T-helper 2 cell treated with Interferon-gamma antibody and Interleukin-4, amounts not matched to agents 5 μg/mL and 100 μg/mL, for 36 hours (primary cell): ENCODE results near the gene UNC5A.

ENCODE experiments used
- DNase-seq: peaks from one replicate; pipeline ENCODE4 v3.0.0; 2021; ENCODE audit warnings: low spot score
- H3K27ac Mint-ChIP-seq: one replicate; pipeline ENCODE4 v1.8.0; 2021; ENCODE audit warnings: mild to moderate bottlenecking, mixed read lengths
- H3K27me3 Mint-ChIP-seq: one replicate; pipeline ENCODE4 v1.8.0; 2021; ENCODE audit warnings: low read depth, mixed read lengths
- H3K36me3 Mint-ChIP-seq: one replicate; pipeline ENCODE4 v1.8.0; 2021; ENCODE audit warnings: low read depth, mixed read lengths
- H3K4me1 Mint-ChIP-seq: one replicate; pipeline ENCODE4 v1.8.0; 2021; ENCODE audit warnings: low read depth, mixed read lengths
- H3K4me3 Mint-ChIP-seq: one replicate; pipeline ENCODE4 v1.8.0; 2022; ENCODE audit warnings: mild to moderate bottlenecking, moderate library complexity, mixed read lengths
- H3K9me3 Mint-ChIP-seq: one replicate; pipeline ENCODE4 v1.8.0; 2021; ENCODE audit warnings: mixed read lengths

The UNC5A gene

DNA sequence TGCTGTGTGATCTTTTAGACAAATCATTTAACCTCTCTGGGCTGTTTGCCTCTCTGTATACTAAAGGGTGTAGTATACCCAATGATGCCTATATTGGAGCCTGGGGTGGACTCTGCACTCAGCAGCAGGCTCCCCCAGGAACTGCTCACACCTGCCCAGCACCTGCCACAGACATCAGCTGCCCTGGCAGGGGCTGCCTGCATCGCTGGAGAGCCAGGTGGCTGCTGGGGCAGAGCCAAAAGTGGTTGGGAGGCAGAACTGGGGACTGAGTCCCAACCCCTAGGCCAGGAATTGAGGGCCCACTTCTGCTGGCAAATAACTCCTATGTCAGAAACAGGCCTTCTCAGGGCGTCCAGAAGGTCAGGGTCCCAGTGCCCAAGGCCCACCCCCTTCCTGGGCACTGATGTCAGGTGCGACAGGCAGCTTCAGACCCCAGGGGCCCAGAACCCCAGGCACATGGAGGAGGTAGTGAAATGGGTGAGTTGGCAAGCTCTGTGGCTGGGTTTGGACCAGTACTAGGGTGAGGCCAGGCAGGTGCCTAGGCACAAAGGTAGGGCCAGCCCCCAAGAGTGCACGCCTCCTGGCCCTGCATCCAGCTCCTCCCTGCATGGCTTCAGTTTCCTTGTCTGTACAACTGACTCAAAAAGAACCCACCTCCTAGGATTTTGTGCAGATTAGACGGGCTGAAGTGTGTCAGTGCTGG lies 5.8 kb downstream of the UNC5A start:
- no peaks in the 10 kb centered on the region for H3K36me3 Mint-ChIP-seq
- no peak for DNase-seq
- H3K4me3 Mint-ChIP-seq: peak overlapping the region; percentile 56
- H3K4me1 Mint-ChIP-seq: peaks cover 7% of the 10 kb centered on the region
- H3K27me3 Mint-ChIP-seq: peaks cover 76% of the 10 kb centered on the region
- H3K9me3 Mint-ChIP-seq: no peaks in the 10 kb centered on the region
- no peak overlapping the region for H3K27ac Mint-ChIP-seq

DNA sequence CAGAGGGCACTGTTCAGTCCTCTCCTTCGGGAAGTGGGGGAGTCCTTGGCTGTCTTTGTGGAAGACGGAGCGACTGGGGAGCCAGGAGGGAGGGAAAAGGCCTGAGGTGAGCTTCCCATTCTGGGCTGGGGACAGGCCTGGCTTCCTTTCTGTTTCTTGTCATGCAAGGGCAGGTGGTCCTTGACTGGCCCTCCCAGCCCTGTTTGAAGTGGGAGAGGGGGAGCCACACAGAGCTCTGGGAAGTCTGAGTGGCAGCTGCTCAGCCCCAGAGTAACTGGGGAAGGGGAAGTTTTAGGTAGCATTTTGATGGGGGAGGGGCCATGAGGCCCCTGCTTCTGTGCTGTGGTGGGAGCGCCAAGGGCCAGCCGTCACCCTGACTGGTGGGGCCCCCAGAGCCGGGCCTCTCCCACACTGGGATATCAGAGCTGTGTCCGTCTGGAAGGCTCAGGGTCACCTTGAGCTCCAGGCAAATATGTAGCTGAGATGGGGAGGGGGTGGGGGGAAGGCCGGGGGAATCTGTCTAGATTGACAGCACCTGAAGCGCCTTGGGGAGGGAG lies 6.5 kb downstream of the UNC5A start:
- Mint-ChIP-seq H3K36me3 (no peaks in the 10 kb centered on the region), H3K27ac (no peak overlapping the region), H3K27me3 (peaks cover 69% of the 10 kb centered on the region), H3K4me3 (peak overlapping the region; percentile 56), H3K9me3 (no peaks in the 10 kb centered on the region), H3K4me1 (peaks cover 7% of the 10 kb centered on the region)
- no peak for DNase-seq

DNA sequence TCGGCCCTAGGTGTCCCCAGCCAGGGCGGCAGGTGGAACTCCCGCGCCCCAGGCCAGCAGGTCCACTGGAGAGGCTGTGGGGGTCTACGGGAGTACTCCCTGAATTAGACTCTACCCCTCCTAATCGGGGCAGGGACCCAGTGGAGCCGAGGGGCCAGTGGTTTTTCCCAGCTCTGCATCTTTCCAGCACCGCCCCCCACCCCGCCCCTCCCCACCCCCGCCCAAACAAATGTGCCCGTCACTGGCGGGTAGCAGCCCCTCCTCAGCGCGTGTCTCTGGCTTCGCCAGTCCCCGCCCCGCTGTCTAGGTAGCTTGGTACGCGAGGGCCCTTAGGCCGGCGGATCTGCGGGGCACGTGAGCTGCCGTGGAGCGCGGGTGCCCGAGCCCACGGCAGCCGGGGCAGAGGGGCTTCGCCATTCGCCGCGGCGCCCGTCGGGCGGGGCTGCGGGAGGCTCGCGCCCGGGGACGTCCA lies 7.0 kb downstream of the UNC5A start:
- Mint-ChIP-seq H3K9me3 (no peaks in the 10 kb centered on the region), H3K27me3 (peaks cover 63% of the 10 kb centered on the region), H3K4me3 (no peak overlapping the region), H3K36me3 (no peaks in the 10 kb centered on the region), H3K27ac (no peak overlapping the region), H3K4me1 (peaks cover 7% of the 10 kb centered on the region)
- DNase-seq: no peak

DNA sequence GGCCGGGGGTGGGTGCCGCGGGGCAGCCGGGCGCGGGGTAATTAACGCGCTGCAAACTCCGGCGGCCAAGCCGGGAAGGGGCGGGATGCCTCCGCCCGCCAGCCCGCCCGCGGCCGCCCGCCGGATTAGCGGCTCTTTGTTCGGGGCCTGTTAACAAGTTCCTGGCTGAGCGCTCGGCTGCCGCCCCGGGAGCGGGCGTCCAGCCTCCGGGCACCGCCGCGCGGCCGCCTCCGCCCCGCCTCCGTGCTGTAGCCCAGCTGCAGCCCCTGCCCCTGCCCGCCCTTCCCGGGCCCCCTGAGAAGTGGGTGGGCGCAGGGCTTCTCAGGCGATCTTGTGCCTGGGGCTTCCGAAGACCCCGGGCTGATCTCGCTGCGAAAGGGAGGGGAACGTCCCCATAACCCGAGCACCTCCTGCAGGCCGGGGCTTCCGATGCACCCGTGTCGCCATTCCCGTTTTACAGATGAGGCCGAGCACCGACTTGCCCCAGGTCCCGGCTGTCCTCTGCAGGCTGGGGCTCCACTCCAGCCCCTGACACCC lies 7.5 kb downstream of the UNC5A start:
- Mint-ChIP-seq H3K4me1 (peaks cover 7% of the 10 kb centered on the region), H3K36me3 (no peaks in the 10 kb centered on the region), H3K27me3 (peaks cover 62% of the 10 kb centered on the region), H3K9me3 (no peaks in the 10 kb centered on the region), H3K4me3 (peak overlapping the region; percentile 48), H3K27ac (no peak overlapping the region)
- no peak for DNase-seq

DNA sequence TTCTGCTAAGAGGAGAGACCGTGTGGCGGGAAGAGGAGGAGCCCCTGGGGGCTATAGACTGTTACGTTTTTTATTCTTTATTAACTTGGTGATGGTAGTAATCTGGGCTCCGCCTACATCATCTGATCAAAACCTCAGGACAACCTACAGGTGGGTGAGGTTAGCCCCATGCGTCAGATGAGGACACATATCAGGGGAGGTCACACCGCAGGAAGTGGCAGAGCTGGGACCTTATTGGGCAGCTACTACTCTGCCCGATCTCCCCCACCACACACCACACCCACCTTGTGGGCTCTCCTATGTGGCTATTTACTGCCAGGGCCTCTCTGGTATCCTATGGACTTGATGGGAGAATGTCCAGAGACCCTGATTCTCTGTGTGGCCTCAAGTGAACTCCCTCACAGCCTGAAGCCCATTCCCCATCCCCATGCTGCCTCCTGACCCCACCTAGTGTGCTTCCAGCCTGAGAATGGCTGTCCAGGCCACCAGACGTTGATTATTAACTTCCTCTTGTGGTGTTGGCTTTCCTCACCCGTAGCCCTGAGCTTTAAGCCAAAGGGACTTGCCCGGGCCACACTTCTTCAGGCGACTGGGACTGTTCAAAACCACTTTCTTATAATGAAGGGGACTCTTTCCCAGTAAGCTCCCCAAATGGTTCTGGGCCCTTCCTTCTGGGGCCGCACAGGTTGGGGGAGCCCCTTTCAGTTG lies 8.2 kb downstream of the UNC5A start:
- DNase-seq: peak; percentile 21
- Mint-ChIP-seq H3K4me1 (peaks cover 7% of the 10 kb centered on the region), H3K27ac (no peak overlapping the region), H3K9me3 (no peaks in the 10 kb centered on the region), H3K4me3 (peak overlapping the region; percentile 48), H3K36me3 (no peaks in the 10 kb centered on the region), H3K27me3 (peaks cover 59% of the 10 kb centered on the region)

DNA sequence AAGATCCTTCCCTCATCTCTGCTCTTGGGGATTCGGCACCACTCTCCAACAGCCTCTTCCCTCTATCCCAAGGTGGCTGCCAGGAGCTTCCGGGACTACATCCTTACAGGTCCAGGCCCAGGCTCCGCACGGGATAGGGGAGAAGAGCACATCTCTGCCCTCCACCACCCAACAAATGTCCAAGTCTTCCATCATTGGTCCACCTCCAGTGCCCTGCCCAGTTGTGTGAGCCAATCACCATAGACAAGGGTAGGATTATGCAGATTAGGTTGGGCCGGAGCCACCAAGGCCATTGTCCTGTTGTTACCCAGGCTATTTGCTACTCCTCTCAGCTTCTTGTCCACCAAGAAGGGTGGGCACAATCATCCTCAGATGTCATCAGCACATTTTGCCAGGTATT lies 9.1 kb downstream of the UNC5A start:
- H3K27me3 Mint-ChIP-seq: peaks cover 53% of the 10 kb centered on the region
- no peaks in the 10 kb centered on the region for H3K36me3 Mint-ChIP-seq
- H3K9me3 Mint-ChIP-seq: no peaks in the 10 kb centered on the region

DNA sequence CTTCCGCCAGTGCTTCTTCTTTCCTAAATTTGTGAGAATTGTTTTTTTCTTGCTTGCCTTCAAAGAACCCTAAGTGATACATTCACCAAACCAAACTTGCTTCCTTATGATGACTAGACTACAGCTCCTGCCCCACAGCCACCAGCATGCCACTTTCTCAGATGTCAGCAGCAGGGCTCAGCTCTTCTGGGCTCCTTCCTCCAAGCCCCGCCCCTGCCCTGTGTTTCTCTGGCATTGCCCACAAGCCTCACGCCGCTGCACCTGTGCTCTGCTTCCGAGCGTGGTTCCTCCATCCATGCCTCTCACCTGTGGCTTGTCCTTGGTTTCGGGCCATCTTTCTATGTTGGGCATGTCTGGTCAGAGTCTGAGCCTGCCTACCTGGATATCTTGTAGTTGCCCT lies 10.6 kb downstream of the UNC5A start:
- Mint-ChIP-seq H3K27me3 (peaks cover 41% of the 10 kb centered on the region), H3K27ac (no peak overlapping the region), H3K36me3 (no peaks in the 10 kb centered on the region), H3K4me3 (no peak overlapping the region), H3K4me1 (peaks cover 7% of the 10 kb centered on the region), H3K9me3 (no peaks in the 10 kb centered on the region)
- DNase-seq: no peak

More for the DNA sequence above, 9.1 kb downstream of the UNC5A start:
- DNase-seq: no peak
- Mint-ChIP-seq H3K4me3 (no peak overlapping the region), H3K27ac (no peak overlapping the region), H3K4me1 (peaks cover 7% of the 10 kb centered on the region)

DNA sequence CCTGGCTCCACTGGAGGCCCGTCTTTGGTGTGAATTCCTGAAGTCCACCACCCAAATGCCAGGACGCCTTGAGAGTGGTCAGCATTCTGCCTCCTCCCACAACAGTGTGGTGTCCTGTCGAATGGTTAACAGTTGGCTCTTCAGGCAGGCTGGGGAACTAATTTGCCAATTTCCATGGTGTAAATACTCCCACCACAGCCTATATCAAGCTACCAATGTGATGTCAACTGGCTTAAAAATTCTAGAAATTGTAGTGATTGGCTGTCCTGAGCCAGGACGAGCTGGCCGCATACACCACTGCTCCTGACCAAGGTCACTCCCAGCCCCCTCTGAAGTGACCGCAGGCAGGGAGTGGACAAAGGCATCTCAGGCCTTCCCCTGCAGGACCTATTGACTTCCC lies 11.1 kb downstream of the UNC5A start:
- Mint-ChIP-seq H3K27me3 (peaks cover 36% of the 10 kb centered on the region), H3K27ac (no peak overlapping the region), H3K36me3 (no peaks in the 10 kb centered on the region), H3K4me3 (no peak overlapping the region), H3K4me1 (peaks cover 7% of the 10 kb centered on the region), H3K9me3 (no peaks in the 10 kb centered on the region)
- no peak for DNase-seq

DNA sequence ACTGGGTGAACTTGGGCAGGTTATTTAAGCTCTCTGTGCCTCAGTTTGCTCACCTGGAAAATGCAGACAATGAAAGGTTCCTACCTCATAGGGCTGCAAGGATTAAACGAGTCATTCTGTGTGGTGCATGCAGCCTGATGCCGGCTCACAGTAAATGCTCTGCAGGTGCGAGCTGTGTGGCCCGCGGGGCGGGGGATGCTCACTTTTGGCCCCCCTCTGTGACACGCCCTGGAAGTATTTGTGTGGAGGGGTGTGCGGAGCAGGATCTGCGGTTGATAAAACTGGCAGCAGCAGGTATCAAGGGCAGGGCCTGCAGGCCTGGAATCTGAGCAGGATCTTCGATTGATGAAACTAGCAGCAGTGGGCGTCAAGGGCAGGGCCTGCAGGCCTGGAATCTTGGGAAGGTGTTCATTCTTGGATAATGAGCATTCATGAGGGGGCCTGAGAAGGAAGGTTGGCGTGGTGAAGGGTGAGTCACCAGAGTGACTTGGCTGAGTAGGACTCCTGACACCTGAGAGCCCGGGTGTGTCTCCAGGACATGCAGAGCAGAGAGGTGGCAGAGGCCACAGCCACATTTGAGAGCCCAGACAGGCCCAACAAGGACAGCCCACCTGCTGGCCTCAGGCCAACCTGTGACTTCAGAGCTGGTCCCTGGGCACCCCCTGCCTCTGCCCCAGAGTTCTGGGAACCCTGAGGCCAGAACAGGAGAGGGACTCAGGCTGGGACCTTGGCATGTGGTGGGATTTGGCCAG lies 11.9 kb downstream of the UNC5A start:
- Mint-ChIP-seq H3K27me3 (peaks cover 28% of the 10 kb centered on the region), H3K36me3 (no peaks in the 10 kb centered on the region), H3K27ac (no peak overlapping the region), H3K4me1 (peaks cover 6% of the 10 kb centered on the region), H3K4me3 (no peak overlapping the region), H3K9me3 (no peaks in the 10 kb centered on the region)
- DNase-seq: no peak

DNA sequence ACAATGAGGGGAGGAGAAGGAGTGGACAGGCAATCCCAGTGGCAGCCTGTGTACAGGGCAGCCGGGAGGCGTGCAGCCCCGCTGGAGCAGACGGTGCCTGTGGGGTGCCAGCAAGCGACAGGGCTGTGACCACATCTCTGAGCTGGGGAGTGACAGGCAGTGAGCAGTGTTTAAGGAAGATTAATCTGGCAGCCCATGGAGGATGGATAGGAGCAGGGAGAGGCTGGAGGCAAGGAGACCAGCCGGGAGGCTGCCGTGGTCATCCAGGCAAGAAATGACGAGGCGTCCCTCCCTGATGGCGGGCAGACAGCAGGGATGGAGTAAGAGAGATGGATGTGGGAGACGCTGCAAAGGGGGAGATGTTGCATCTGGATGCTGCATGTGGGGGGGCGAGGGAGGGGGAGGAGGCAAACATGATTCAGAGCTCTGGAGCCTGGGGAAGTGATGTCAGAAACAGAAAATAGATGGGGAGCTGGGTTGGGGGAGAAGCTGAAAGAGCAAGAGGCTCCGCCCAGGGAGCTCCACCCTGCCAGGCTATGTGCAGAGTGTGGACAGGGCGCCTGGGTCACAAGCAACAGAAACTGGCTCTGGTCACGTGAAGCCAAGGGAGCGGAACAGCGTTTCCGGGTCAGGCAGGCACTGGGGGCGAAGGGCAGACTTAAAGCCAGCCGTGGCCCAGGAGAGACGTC lies 12.6 kb downstream of the UNC5A start:
- no peak overlapping the region for H3K4me3 Mint-ChIP-seq
- H3K36me3 Mint-ChIP-seq: no peaks in the 10 kb centered on the region
- peaks cover 6% of the 10 kb centered on the region for H3K4me1 Mint-ChIP-seq
- H3K27ac Mint-ChIP-seq: no peak overlapping the region
- peaks cover 28% of the 10 kb centered on the region for H3K27me3 Mint-ChIP-seq
- no peak for DNase-seq
- no peaks in the 10 kb centered on the region for H3K9me3 Mint-ChIP-seq

DNA sequence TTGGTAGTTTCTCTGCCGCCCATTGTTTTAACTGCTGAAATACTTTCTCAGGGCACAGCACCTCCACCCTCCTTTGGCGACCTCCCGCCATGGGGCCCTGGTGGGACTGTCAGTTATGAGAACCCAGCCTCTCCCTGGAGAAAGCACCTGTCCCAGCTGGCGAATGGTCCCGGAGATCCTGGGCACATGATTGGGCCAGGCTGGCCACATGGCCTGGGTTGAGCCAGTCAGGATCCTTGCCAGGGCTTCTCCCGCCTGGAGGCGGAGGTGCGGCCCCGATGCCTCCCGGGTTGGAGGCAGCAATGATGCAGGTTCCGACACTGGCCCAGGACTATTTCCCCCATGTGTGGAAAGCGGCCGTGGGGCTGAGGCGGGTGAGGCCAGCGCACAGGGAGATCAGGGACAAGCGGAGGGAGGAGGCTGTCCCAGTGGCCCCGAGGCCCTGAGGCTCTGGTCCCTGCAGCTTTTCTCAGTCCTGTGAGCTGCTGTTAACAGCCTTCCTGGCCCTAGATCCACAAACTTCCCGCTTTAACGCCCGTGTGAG lies 13.6 kb downstream of the UNC5A start:
- Mint-ChIP-seq H3K9me3 (no peaks in the 10 kb centered on the region), H3K4me3 (no peak overlapping the region), H3K27ac (no peak overlapping the region), H3K4me1 (no peaks in the 10 kb centered on the region), H3K27me3 (peaks cover 18% of the 10 kb centered on the region), H3K36me3 (no peaks in the 10 kb centered on the region)
- no peak for DNase-seq

DNA sequence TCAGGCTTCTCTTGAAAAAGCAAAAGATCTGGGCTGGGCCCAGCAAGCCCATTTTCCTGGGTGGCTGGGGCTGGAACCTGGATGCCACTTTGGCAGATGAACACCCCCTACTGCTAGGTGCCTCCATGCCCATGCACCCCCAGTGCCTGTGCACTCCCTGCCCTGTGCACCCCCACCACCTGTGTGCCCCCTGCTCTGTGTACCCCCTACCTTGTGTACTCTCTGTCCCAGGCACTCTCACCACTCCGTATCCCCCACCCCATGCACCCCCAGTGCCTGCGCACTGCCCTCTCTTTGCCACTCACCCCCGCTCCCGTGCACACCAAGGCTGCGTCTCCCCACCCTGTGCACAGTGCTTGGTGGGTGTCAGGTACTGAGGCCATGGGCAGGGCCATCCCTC lies 14.2 kb downstream of the UNC5A start:
- no peak for DNase-seq
- Mint-ChIP-seq H3K27ac (no peak overlapping the region), H3K27me3 (peaks cover 11% of the 10 kb centered on the region), H3K4me1 (no peaks in the 10 kb centered on the region), H3K9me3 (no peaks in the 10 kb centered on the region), H3K4me3 (no peak overlapping the region), H3K36me3 (no peaks in the 10 kb centered on the region)

DNA sequence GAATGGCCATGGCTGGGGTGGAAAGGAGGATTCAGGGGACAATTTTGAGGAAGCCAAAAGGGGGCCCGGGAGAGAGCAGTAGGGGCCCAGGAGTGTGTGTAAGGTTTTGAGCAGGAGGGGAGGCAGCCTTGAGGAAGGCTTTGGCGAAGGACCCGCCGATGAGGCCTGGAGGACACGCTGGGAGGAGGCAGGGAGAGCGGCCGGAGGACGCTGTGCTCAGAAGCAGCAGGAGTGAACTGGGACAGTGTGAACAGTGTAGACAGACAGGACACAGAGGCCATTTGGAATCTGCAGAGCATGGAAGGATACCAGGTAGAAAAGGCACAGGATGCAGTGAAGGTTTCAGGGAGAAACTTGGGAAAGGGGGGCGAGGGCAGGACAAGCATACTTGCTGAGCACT lies 14.9 kb downstream of the UNC5A start:
- H3K27ac Mint-ChIP-seq: no peak overlapping the region
- H3K4me1 Mint-ChIP-seq: no peaks in the 10 kb centered on the region
- no peak overlapping the region for H3K4me3 Mint-ChIP-seq
- peaks cover 7% of the 10 kb centered on the region for H3K27me3 Mint-ChIP-seq
- no peaks in the 10 kb centered on the region for H3K36me3 Mint-ChIP-seq
- no peaks in the 10 kb centered on the region for H3K9me3 Mint-ChIP-seq
- DNase-seq: no peak
